Activated CD8-positive, alpha-beta memory T cell treated with anti-CD3 and anti-CD28 coated beads, Interleukin-2, amount 50 U/mL, for 4 hours (primary cell): ENCODE results near the gene USF3.
"Not testable (repeated sequence)": the region's sequence is repeated elsewhere in the genome, so short reads cannot be mapped to it uniquely, and the experiment has no call there.

Source experiments
- DNase-seq: peaks from one replicate; pipeline ENCODE4 v3.0.0-alpha.2; 2020

The USF3 gene

GRCh38 chr3:113654310-113654709 lies 42.1 kb downstream of the USF3 start:
- DNase-seq: no peak

GRCh38 chr3:113649174-113649845 lies 47.1 kb downstream of the USF3 start:
- DNase-seq: no peak

GRCh38 chr3:113648524-113648923 lies 47.9 kb downstream of the USF3 start:
- DNase-seq: no peak

- DNase-seq: no peak
Measured at GRCh38 chr3:113643583-113643982, 52.9 kb downstream of the USF3 start.

GRCh38 chr3:113638910-113639309 lies 57.5 kb downstream of the USF3 start:
- no peak for DNase-seq

GRCh38 chr3:113637756-113638155 lies 58.7 kb downstream of the USF3 start:
- no peak for DNase-seq

- DNase-seq: not testable (repeated sequence)
Measured at GRCh38 chr3:113636034-113636433, 60.4 kb downstream of the USF3 start.

GRCh38 chr3:113634782-113635474 lies 61.5 kb downstream of the USF3 start:
- DNase-seq: no peak

- no peak for DNase-seq
Measured at GRCh38 chr3:113631573-113631972, 64.9 kb downstream of the USF3 start.

- no peak for DNase-seq
Measured at GRCh38 chr3:113630956-113631542, 65.4 kb downstream of the USF3 start.

- DNase-seq: no peak
Measured at GRCh38 chr3:113629584-113630421, 66.6 kb downstream of the USF3 start.

GRCh38 chr3:113628788-113629187 lies 67.7 kb downstream of the USF3 start:
- DNase-seq: no peak

- DNase-seq: no peak
Measured at GRCh38 chr3:113628316-113628715, 68.1 kb downstream of the USF3 start.

- no peak for DNase-seq
Measured at GRCh38 chr3:113626503-113627371, 69.7 kb downstream of the USF3 start.

- DNase-seq: no peak
Measured at GRCh38 chr3:113625834-113626233, 70.6 kb downstream of the USF3 start.

- no peak for DNase-seq
Measured at GRCh38 chr3:113623811-113624210, 72.6 kb downstream of the USF3 start.

- no peak for DNase-seq
Measured at GRCh38 chr3:113623324-113623723, 73.1 kb downstream of the USF3 start.

- no peak for DNase-seq
Measured at GRCh38 chr3:113620091-113620490, 76.4 kb downstream of the USF3 start.

- no peak for DNase-seq
Measured at GRCh38 chr3:113617726-113618125, 78.7 kb downstream of the USF3 start.

- no peak for DNase-seq
Measured at GRCh38 chr3:113615976-113616375, 80.5 kb downstream of the USF3 start.

GRCh38 chr3:113614402-113614801 lies 82.0 kb downstream of the USF3 start:
- DNase-seq: no peak

GRCh38 chr3:113607219-113607596 lies 89.2 kb downstream of the USF3 start:
- no peak for DNase-seq
